GM12873 (cell line): ENCODE measurements around the gene PDE8B.

Experiments used
- TF ChIP-seq, protein P1 (sequence below): IDR thresholded peaks from 2 replicates; pipeline ENCODE4 v1.5.1; 2012; ENCODE audit warnings: low read depth, mild to moderate bottlenecking, moderate library complexity, low read length, control low read depth; ENCODE audit not compliant: insufficient read depth; ENCODE audit errors: missing control alignments

PDE8B gene

DNA sequence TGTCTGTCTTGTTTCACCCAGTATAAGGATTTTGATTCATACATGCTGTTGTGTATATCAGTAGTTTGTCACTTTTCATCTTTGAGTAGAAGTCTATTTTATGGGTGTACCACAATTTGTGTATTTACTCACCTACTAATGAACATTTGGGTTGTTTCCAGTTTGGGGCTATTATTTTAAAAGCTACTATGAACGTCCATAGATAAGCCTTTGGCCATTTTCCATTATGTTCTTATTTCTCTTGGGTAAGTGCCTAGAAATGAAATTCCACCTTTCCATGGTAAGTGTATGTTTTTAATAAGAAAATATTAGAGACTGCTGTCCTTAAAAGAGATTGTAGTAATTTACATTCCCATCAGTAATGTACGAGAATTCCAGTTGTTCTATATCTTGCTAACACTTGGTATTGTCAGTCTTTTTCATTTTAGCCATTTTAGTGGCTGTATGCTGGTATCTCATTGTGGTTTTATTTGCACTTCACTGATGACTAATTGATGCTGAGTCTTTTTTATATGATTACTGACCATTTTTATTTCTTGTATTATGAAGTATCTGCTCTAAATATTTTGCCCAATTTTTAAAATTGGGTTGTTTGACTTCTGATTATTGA is 17.9 kb upstream of the PDE8B start:
- TF ChIP-seq, protein P1, sequence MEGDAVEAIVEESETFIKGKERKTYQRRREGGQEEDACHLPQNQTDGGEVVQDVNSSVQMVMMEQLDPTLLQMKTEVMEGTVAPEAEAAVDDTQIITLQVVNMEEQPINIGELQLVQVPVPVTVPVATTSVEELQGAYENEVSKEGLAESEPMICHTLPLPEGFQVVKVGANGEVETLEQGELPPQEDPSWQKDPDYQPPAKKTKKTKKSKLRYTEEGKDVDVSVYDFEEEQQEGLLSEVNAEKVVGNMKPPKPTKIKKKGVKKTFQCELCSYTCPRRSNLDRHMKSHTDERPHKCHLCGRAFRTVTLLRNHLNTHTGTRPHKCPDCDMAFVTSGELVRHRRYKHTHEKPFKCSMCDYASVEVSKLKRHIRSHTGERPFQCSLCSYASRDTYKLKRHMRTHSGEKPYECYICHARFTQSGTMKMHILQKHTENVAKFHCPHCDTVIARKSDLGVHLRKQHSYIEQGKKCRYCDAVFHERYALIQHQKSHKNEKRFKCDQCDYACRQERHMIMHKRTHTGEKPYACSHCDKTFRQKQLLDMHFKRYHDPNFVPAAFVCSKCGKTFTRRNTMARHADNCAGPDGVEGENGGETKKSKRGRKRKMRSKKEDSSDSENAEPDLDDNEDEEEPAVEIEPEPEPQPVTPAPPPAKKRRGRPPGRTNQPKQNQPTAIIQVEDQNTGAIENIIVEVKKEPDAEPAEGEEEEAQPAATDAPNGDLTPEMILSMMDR: no peak

DNA sequence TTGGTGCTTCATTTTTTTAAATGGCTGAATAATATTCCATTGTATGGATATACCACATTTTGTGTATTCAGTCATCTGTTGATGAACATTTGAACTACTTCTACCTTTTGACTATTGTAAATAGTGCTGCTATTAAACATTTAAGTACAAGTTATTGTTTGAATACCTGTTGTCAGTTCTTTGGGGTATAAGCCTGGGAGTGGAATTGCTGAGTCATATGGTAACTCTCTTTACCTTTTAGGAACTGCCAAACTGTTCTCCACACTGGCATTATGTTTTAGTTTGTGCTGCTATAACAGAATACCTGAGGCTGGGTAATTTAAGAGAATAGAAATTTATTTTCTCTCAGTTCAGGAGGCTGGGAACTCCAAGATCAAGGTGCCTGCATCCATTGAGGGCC is 15.7 kb upstream of the PDE8B start:
- TF ChIP-seq, protein P1: no peak

DNA sequence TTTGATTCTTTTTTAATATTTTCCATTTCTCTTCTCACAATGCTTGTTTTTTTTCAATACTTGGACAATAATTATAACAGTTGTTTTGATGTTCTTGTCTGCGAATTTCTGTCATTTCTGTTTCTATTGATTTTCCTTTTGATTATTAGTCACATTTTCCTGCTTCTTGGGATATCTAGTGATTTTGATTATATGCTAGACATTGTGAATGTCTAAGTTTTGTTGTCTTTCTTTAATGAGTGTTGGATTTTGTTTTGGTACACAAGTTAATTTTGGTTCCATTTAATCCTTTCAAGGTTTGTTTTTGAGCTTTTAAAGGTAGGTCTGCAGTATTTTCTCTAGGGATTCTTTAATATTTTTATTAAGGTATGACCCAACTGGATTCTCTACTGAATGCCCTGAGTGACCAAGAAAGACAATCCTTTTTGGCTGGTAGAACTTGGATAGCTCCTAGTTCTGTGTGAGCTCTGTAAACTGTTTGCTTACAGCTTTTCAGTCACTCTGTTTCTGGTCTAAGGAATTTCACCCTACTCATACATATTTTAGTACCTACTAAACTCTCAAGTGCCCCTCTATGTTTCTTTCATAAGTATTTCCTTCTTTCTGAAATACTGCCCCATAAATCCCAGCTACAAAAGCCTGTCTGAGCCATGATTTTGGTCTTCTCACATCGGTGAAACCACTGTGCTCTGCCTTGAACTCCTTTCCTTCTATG is 12.5 kb upstream of the PDE8B start:
- TF ChIP-seq, protein P1: no peak

DNA sequence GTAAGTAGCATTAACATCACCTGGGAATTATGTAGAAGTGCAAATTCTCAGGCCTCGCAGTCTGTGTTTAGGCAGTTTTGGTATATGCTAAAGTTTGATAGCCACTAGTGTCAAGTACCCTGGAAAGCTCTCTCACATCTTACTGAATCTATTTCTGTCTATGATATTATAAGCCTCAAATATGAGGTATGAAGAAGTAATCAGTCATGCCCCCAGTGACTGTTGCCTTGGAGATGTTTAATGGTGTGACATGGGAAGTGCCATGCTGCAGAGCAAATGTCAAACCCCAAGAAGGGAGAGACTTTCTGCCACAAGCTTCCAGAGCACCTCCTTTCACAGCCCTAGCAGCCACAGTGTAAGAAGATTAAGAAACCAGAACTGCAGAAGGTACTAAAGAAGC is 9.8 kb upstream of the PDE8B start:
- TF ChIP-seq, protein P1: no peak

DNA sequence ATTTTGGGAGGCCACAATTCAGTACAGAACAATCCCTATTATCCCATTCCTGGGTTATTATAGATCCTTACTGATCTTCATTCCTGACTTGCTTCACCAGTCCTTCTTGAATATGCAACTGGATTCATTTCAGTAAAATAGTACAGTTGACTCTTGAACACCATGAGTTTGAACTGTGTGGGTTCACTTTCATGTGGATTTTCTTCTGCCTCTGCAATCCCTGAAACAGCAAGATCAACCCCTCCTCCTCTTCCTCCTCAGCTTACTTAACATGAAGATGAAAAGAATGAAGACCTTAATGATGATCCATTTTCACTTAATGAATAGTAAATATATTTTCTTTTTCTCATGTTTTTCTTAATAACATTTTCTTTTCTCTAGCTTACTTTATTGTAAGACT is 8.3 kb upstream of the PDE8B start:
- TF ChIP-seq, protein P1: no peak

DNA sequence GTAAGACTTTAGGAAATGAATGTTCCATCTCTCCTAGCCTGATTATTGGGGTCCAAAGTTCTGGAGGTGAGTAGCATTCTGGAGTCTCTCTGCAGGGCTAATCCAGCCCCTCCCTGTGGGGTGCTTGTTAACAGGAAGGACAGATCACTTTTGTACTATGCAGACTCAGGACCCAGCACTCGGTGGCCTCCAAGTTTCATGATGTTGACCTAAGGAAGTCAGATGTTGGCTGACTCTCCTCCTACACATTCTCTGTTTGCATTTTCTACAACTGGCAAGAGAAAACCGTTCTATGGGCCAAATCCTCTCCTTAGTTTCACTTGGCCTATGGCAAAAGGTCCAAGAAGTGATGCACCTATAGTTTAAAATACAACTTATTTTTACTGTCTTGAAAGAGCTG is 5.5 kb upstream of the PDE8B start:
- TF ChIP-seq, protein P1: no peak

DNA sequence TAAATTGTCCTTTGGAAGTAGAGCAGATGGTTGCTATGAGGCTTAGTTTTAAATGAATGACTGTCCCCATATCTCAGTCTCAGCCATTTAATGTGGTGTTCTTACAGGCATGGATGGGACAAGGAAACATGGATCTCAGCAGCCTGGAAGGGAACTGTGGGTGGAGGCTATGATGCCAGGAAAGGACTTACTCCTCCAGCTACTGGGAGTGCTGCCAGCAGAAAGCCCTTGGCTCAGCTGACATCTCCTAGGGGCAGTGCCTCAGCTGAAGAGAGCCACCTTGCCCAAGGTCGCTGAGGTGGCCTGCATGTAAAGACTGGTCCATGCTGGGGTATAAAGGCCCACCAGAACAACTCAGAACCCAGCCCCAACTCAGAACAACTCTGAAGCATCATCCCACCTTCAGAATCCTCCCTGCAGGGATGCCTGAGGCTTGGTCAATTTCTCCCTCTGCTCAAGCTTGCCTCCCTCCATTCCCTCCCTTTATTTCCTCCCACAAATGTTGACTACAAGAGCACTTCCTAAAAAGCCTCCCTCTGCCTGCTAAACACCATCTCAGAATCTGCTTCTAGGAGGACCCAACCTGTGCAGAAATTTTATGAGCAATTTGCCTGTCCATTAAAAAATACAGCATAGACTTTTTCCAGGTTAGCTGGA is 1.8 kb upstream of the PDE8B start:
- TF ChIP-seq, protein P1: no peak
